Measurements from ENCODE around the gene TNPO2.

DNA sequence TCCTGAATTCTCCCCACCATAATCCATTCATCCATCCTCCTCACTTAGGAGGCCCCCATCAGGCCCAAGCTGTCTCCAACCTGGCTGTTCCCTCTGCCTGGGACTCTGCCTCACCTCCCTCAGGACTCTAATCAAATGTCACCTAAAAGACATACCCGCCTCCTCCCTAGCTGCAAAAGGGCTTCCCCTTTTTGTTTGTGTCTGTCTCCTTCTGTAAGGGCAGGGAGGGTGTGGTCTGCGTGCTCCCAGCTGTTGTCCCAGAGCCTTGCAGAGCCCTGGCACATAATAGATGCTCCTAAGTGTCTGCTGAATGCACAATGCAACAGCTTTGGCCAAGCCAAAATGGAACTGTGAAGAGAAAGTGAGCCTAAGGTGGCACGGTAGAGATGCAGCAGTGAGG lies 6.3 kb upstream of the TNPO2 start:
- TF ChIP-seq, protein P1, sequence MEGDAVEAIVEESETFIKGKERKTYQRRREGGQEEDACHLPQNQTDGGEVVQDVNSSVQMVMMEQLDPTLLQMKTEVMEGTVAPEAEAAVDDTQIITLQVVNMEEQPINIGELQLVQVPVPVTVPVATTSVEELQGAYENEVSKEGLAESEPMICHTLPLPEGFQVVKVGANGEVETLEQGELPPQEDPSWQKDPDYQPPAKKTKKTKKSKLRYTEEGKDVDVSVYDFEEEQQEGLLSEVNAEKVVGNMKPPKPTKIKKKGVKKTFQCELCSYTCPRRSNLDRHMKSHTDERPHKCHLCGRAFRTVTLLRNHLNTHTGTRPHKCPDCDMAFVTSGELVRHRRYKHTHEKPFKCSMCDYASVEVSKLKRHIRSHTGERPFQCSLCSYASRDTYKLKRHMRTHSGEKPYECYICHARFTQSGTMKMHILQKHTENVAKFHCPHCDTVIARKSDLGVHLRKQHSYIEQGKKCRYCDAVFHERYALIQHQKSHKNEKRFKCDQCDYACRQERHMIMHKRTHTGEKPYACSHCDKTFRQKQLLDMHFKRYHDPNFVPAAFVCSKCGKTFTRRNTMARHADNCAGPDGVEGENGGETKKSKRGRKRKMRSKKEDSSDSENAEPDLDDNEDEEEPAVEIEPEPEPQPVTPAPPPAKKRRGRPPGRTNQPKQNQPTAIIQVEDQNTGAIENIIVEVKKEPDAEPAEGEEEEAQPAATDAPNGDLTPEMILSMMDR (IDR thresholded peaks at IDR 0.05), result no peak
- no peak for TF ChIP-seq ZFX (IDR thresholded peaks at IDR 0.05; ENCODE audit: borderline replicate concordance)

Data from 22Rv1 (cell line).